Activated CD4-positive, alpha-beta memory T cell treated with anti-CD3 and anti-CD28 coated beads for 36 hours (primary cell): ENCODE measurements around the gene DYNLT2. TPM values are rescaled to one million over a fixed set of nuclear protein-coding genes. Genes with fewer than 3 reads are reported as not detected.

Experiments
- CTCF ChIA-PET: fragments of 350-600 bp; sonication (Branson Sonifier 250); formaldehyde crosslinking; loops from one replicate; lab custom pipeline; 2021; ENCODE audit warnings: antibody characterized with exemption, inconsistent platforms; lab: Charles Lee
- POLR2A ChIA-PET: fragments of 350-600 bp; sonication (Branson Sonifier 250); formaldehyde crosslinking; loops from one replicate; lab custom pipeline; 2021; ENCODE audit warnings: antibody characterized with exemption; lab: Charles Lee
- DNase-seq: peaks from one replicate; pipeline ENCODE4 v3.0.0-alpha.2; 2020
- H3K27ac Mint-ChIP-seq: one replicate; pipeline ENCODE4 v1.8.0; 2021; ENCODE audit warnings: mixed read lengths
- H3K27me3 Mint-ChIP-seq: one replicate; pipeline ENCODE4 v1.8.0; 2021; ENCODE audit warnings: mixed read lengths
- H3K36me3 Mint-ChIP-seq: one replicate; pipeline ENCODE4 v1.8.0; 2021; ENCODE audit warnings: mixed read lengths
- H3K4me1 Mint-ChIP-seq: one replicate; pipeline ENCODE4 v1.8.0; 2021; ENCODE audit warnings: low read depth, mixed read lengths
- H3K4me3 Mint-ChIP-seq: one replicate; pipeline ENCODE4 v1.8.0; 2021; ENCODE audit warnings: mild to moderate bottlenecking, mixed read lengths
- H3K9me3 Mint-ChIP-seq: one replicate; pipeline ENCODE4 v1.8.0; 2021; ENCODE audit warnings: mixed read lengths
- intact Hi-C: fragments of 100-400 bp; cut with micrococcal nuclease; formaldehyde crosslinking; loops from one replicate; pipeline ENCODE4 v1.15.1; 2023
- total RNA-seq, 2 experiments: library from RNA; stranded (reverse); gene quantifications; one replicate each; pipeline ENCODE4 v1.2.3, GENCODE V29; 2021

The DYNLT2 gene
- total RNA-seq, 2 experiments from 2014 or later, result 2.0 to 2.1 TPM

DNA sequence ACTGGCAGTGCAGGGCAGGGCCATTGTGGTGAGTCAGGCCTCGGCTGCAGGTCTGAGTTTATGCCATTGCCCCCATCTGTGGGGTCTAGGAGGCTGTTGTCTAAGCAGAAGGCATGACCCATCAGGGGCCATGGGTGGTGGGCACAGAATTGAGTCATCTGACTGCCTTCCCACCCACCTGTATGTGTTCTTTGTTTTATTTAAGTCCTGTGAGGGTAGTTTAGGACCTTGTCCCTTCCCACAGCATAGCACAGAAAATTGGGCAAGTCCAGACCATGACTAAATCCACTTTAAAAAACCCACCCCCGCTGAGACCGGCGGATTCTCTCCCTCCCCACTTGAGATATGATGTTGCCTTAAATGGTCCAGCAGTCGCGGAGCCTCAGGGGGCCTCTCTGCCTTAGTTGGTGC lies 40.4 kb upstream of the DYNLT2 start:
- intact Hi-C loops, result loop anchor here (5.0 to 10.0 kb wide), 3 partner anchors 73 to 726 kb away; partner anchors contain the start of gene DLL1
- peaks cover 7% of the 10 kb centered on the region for H3K27me3 Mint-ChIP-seq
- H3K27ac Mint-ChIP-seq, result no peak overlapping the region
- no peak overlapping the region for H3K4me3 Mint-ChIP-seq
- H3K4me1 Mint-ChIP-seq, result peaks cover 19% of the 10 kb centered on the region
- CTCF ChIA-PET, result no interaction called here
- no peaks in the 10 kb centered on the region for H3K9me3 Mint-ChIP-seq
- H3K36me3 Mint-ChIP-seq, result no peaks in the 10 kb centered on the region
- POLR2A ChIA-PET, result no interaction called here
- DNase-seq, result no peak

DNA sequence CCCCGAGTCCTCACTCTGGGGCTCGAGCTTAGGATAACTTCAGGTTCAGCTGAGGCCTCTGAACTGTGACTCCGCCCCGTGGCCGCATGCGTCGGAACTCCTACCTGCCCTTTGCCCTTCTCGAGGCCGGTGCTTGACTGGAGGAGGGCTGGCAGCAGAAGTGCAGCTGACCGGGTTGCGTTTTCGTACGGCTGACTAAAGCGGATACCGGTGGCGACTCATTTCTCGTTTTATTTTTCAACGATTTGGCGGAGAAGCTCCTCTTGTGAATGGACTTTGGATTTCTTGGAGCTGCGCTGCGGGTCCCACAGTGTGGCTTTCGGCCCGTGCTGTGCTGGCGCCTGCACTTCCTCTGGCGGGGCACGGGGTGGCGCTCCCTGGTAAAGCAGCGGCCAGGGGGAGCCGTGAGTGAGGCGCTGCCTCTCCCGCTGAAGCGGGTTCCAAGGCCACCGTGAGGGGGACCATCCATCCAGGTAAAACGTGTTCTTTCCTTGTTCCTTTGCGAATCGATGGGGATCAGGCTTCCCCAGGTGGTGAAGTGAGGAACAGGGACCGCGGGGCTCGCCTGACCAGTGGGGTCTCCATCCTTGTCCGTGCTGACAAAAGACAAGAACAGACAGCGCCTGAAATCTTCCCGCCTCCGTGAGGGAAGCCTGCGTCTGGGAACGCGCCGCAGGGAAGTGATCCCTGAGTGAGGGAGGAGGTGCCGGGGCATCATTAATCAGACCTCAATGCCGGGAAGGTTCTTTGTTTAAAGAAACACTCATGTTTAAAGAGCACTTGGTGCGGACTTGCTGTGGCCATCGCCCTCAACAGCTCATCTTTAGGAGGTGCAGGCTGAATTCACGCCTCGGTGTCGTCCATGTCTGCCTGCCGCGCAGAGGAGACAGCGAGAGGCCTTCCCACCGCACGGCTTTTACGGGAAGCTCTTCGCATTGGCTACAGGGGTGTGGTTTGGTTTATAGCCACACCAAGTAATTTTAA lies 38.9 kb upstream of the DYNLT2 start:
- intact Hi-C loops, result loop anchor here (1.0 to 10.0 kb wide), 4 partner anchors 39 to 727 kb away; partner anchors contain the start of genes DLL1, DYNLT2 and ERMARD
- H3K9me3 Mint-ChIP-seq, result no peaks in the 10 kb centered on the region
- CTCF ChIA-PET, result interaction anchor here (0.6 to 3.8 kb wide), 36 partner anchors 9 to 833 kb away, joined by 3 to 58 read pairs (median 3); partner anchors contain the start of genes DYNLT2 and ERMARD
- H3K27ac Mint-ChIP-seq, result peak overlapping the region; percentile 38
- H3K4me1 Mint-ChIP-seq, result peaks cover 19% of the 10 kb centered on the region
- H3K36me3 Mint-ChIP-seq, result no peaks in the 10 kb centered on the region
- H3K27me3 Mint-ChIP-seq, result peaks cover 7% of the 10 kb centered on the region
- DNase-seq, result peak; percentile 84
- POLR2A ChIA-PET, result interaction anchor here (0.8 to 2.1 kb wide), 6 partner anchors 13 to 500 kb away, joined by 3 to 7 read pairs (median 4); partner anchors contain the start of genes DLL1, DYNLT2 and ERMARD
- peak overlapping the region; percentile 78 for H3K4me3 Mint-ChIP-seq

DNA sequence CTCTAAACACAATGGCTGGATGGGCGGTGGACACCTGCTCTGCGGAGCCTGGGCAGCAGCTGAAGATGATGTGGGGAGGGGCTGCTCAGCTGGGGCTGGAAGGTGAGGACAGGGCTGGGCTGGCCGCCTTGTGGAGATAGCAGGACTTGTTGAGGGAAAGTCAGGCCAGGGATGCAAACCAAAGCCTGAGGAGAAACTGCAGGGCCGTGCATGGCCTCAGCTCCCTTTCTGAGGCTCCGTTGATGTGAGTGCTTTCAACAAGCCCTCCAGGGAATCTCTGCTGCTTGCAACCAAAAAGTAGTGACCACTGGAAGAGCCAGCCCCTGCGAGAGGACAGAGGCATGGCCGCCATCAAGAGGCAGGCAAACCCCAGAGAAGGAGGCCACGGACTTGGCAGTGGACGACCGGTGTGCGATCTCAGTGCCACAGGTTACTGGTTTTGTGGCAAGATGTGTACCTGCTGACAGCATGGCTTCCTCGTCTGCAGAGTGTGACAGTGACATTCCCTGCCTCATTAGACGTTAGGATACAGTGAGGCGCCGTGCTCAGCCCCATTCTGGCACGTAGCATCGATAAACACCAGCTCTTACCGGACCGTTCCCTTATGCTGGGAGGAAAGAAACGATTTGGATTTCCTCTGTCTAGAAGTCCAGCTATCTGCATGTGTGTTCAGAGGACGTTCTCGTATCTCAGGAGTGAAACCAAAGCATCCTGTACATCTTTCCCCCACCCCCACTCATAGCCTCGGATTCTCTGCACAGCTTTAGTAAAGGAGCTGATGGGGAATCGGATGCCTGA lies 38.0 kb upstream of the DYNLT2 start:
- Mint-ChIP-seq H3K9me3 (no peaks in the 10 kb centered on the region), H3K4me1 (peaks cover 19% of the 10 kb centered on the region), H3K4me3 (peak overlapping the region; percentile 78), H3K27ac (no peak overlapping the region), H3K27me3 (peaks cover 7% of the 10 kb centered on the region), H3K36me3 (no peaks in the 10 kb centered on the region)
- ChIA-PET CTCF (interaction anchor here (0.6 to 3.8 kb wide), 32 partner anchors 9 to 833 kb away, joined by 3 to 58 read pairs (median 3); partner anchors contain the start of genes DYNLT2 and ERMARD), POLR2A (interaction anchor here (0.8 to 2.1 kb wide), 4 partner anchors 14 to 501 kb away, joined by 3 to 7 read pairs (median 4); partner anchors contain the start of genes DLL1, DYNLT2 and ERMARD)
- DNase-seq, result no peak
- intact Hi-C loops, result no loop called here

DNA sequence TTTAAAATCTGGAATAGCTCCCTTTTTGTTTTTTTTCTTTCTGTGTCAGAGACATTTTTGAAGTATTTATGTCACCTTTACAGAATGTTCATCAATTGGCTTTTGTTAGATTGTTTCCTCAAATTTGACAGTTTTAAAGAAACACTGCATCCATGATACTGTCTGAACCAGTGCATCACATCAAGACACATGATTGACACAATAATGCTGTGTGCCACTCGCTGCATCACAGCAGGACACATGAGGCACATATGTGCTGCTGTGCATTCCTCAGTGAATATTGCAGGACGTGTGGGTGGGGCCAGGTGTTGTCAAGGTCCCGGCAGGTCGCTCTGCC lies 37.4 kb upstream of the DYNLT2 start:
- no peak overlapping the region for H3K27ac Mint-ChIP-seq
- peaks cover under 1% of the 10 kb centered on the region for H3K36me3 Mint-ChIP-seq
- H3K4me1 Mint-ChIP-seq, result peaks cover 19% of the 10 kb centered on the region
- peaks cover 7% of the 10 kb centered on the region for H3K27me3 Mint-ChIP-seq
- POLR2A ChIA-PET, result interaction anchor here (2.1 kb wide), 1 partner anchor 15 kb away, joined by 7 read pairs; no protein-coding TSS in a partner anchor
- no peak for DNase-seq
- no peak overlapping the region for H3K4me3 Mint-ChIP-seq
- CTCF ChIA-PET, result interaction anchor here (2.4 to 3.8 kb wide), 4 partner anchors 10 to 741 kb away, joined by 12 to 58 read pairs (median 14); no protein-coding TSS in a partner anchor
- no peaks in the 10 kb centered on the region for H3K9me3 Mint-ChIP-seq
- intact Hi-C loops, result no loop called here

DNA sequence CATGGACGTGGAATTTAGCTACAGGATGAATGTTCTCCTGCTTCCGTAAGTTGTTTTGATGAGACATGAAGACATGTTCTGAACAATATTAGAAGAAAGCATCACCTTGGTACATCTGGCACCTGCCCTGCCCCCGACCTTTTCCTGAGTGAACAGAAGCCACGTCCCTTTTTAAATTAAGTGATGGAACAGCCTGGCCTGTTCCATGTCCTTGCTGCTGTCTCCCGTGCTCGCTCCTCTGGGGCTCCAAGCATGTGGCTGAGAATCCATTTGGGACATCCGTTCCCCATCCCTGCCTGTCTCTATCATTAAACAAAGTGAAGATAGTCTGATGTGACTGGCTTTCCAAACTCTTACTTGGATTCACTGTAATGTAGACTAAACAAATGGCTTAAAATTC lies 36.4 kb upstream of the DYNLT2 start:
- DNase-seq, result no peak
- Mint-ChIP-seq H3K4me1 (peaks cover 19% of the 10 kb centered on the region), H3K36me3 (peaks cover 11% of the 10 kb centered on the region), H3K9me3 (no peaks in the 10 kb centered on the region), H3K4me3 (no peak overlapping the region), H3K27ac (no peak overlapping the region), H3K27me3 (peaks cover 7% of the 10 kb centered on the region)
- CTCF ChIA-PET, result interaction anchor here (1.0 to 3.8 kb wide), 2 partner anchors 17 to 44 kb away, joined by 3 to 58 read pairs; no protein-coding TSS in a partner anchor
- POLR2A ChIA-PET, result no interaction called here
- intact Hi-C loops, result no loop called here

DNA sequence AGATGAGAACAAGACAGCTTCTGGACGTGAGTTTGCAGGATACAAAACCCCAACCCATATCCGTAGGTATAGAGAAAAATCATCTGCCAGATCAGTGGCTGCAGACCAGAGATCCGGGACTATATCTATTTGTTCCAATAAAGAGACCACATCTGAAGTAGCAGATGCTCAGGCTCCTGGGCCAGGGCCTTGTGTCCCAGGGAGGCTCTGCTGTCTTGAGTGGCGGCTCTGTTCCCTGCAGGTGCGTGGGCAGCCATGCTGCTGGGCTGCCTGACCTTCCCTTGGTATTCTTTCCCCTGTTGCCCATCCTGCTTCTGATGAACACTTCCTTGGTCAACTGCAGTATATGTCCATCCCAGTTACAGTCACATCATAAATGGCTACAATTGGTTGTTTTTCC lies 35.0 kb upstream of the DYNLT2 start:
- POLR2A ChIA-PET, result no interaction called here
- no peaks in the 10 kb centered on the region for H3K9me3 Mint-ChIP-seq

DNA sequence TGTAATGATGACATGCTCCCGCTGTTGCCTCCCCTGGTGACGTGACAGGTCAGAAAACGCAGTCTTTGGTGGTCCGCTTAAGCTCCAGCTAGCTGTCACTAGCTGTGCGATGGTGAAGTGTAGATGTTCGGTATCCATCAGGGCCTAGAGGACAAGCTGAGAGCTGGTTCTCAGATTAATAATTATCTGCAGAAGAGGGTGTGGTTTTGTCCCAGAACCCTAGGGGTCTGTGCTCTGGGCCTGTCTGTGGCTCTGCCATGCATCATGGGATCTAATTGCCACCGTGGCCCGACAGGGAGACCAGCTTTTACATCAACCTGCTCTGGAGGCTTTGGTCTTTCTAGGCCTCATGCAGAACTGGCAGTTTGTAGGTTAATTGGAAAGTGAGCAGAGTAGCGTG lies 34.2 kb upstream of the DYNLT2 start:
- no peak overlapping the region for H3K4me3 Mint-ChIP-seq
- H3K27me3 Mint-ChIP-seq, result no peaks in the 10 kb centered on the region
- ChIA-PET POLR2A (no interaction called here), CTCF (no interaction called here)
- DNase-seq, result no peak
- H3K4me1 Mint-ChIP-seq, result peaks cover 12% of the 10 kb centered on the region
- no peak overlapping the region for H3K27ac Mint-ChIP-seq
- H3K9me3 Mint-ChIP-seq, result no peaks in the 10 kb centered on the region
- H3K36me3 Mint-ChIP-seq, result peaks cover 21% of the 10 kb centered on the region
- intact Hi-C loops, result no loop called here

More for the DNA sequence above, 35.0 kb upstream of the DYNLT2 start:
- intact Hi-C loops, result no loop called here
- Mint-ChIP-seq H3K36me3 (peaks cover 15% of the 10 kb centered on the region), H3K27me3 (peaks cover 2% of the 10 kb centered on the region), H3K4me3 (no peak overlapping the region), H3K4me1 (peaks cover 18% of the 10 kb centered on the region), H3K27ac (no peak overlapping the region)
- CTCF ChIA-PET, result no interaction called here
- DNase-seq, result no peak

DNA sequence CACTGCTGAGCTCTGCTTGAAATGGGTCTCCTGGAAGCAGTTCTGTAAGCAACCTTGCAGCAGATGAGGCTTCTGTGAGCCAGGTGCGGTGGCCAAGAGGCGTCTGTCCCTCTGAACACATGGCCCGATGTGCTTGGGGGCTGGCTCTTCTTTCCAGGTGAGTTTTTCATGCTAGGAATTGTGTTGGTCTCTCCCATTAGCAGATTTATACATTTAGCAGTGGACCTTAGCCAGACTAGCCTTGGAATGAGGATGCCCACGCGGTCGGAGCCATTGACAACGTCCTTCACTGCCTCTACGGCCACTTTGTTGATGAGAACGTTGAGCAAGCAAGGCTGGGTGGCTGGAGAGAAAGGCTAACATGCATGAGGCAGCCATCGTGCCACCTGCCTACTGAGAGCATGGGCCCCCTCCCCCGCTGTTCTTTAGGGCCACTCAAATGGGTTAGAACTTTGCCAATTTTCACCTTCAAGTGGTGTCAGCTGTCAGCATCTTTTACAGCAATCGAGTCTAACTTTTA lies 33.5 kb upstream of the DYNLT2 start:
- H3K27me3 Mint-ChIP-seq, result no peaks in the 10 kb centered on the region
- H3K36me3 Mint-ChIP-seq, result peaks cover 27% of the 10 kb centered on the region
- peaks cover 5% of the 10 kb centered on the region for H3K4me1 Mint-ChIP-seq
- H3K4me3 Mint-ChIP-seq, result no peak overlapping the region
- intact Hi-C loops, result no loop called here
- no peaks in the 10 kb centered on the region for H3K9me3 Mint-ChIP-seq
- no peak for DNase-seq
- ChIA-PET CTCF (no interaction called here), POLR2A (no interaction called here)
- H3K27ac Mint-ChIP-seq, result no peak overlapping the region

DNA sequence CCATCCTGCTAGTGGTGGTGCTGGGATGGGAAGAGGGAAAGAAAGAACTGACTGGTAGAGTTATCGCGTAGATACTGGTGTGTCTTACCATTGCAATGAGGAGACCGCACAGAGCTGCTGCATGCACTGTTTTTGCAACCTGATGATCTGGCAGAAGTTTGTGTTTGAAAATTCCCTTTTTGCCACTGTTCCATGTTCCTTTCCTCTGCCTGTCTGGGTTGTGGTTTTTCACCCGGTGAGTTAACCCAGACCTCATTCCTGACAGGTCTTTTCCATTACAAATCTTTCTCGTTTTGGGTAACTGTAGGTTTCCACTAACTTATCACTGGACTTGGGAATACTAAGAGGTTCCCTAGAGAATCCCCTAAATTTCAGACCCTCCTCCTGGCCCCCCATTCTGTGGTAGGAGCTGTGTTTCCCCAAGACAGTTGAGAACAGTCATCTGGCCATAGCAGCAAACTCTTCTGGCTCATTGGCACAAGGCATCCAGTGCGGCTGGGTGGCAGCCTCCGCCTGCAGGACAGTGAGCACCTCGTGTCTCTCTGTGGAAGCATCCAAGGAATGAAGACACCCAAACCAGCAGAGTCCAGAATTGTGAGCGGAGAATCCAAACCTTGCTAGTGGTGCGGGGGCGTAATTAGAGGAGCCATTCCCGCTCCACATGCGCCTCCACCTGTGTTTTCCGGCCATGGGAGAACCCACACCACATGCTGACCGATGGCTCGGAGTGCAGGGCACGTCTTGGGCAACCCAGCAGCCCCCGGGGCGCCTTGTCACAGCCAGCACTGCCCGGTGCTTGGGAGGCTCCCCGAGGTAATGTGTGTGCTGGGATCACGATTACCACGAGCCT lies 32.8 kb upstream of the DYNLT2 start:
- Mint-ChIP-seq H3K27ac (no peak overlapping the region), H3K4me3 (no peak overlapping the region), H3K9me3 (no peaks in the 10 kb centered on the region), H3K36me3 (peaks cover 27% of the 10 kb centered on the region), H3K4me1 (no peaks in the 10 kb centered on the region), H3K27me3 (no peaks in the 10 kb centered on the region)
- ChIA-PET CTCF (no interaction called here), POLR2A (no interaction called here)
- DNase-seq, result no peak
- intact Hi-C loops, result no loop called here

DNA sequence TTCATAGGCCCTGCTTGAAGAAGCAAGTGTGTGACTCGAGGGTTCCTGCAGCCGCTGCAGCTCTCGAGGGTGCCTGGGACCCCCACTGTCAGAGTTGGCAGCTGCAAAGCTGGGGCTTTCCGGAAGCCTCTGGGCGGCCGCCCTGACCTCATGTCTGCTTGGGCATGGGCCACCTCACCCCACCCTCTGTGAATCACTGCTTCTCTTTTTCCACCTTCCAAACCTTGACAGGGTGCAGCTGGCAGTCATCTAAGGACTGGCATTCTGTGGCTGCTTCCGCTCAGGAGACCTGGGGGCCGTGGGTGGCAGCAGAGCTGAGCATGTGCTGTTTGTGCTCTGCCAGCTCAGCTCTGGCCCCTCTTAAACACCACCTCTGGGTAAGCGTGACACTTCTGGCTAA lies 32.0 kb upstream of the DYNLT2 start:
- CTCF ChIA-PET, result no interaction called here
- POLR2A ChIA-PET, result no interaction called here
- no peaks in the 10 kb centered on the region for H3K9me3 Mint-ChIP-seq
- H3K4me1 Mint-ChIP-seq, result no peaks in the 10 kb centered on the region
- H3K4me3 Mint-ChIP-seq, result no peak overlapping the region
- H3K27ac Mint-ChIP-seq, result no peak overlapping the region
- peaks cover 27% of the 10 kb centered on the region for H3K36me3 Mint-ChIP-seq
- no peaks in the 10 kb centered on the region for H3K27me3 Mint-ChIP-seq
- intact Hi-C loops, result no loop called here
- DNase-seq, result no peak

DNA sequence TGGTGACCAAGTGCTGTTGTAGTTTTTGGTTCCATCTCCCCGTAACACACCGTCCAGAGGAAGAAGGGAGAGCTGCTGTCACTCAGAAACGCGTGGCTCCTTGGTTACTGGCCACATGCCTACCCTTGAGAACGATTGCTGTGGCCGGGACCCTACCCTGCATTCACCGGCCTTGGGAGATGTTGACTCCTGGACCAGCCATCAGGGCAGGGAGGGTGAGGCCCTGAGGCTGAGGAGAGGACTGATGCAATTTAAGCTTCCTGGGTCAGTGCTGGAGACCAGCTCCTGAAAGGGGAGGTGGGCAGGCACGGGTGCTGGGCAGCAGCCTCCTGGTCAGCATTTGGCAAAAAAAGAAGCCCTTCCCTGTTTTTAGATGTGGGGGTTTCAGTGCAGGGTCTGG lies 31.6 kb upstream of the DYNLT2 start:
- Mint-ChIP-seq H3K27ac (no peak overlapping the region), H3K9me3 (no peaks in the 10 kb centered on the region), H3K27me3 (no peaks in the 10 kb centered on the region), H3K36me3 (peaks cover 28% of the 10 kb centered on the region), H3K4me1 (no peaks in the 10 kb centered on the region), H3K4me3 (no peak overlapping the region)
- intact Hi-C loops, result no loop called here
- POLR2A ChIA-PET, result no interaction called here
- DNase-seq, result no peak
- CTCF ChIA-PET, result no interaction called here
